ENCODE data around the gene FCRLB.

Gene FCRLB

DNA sequence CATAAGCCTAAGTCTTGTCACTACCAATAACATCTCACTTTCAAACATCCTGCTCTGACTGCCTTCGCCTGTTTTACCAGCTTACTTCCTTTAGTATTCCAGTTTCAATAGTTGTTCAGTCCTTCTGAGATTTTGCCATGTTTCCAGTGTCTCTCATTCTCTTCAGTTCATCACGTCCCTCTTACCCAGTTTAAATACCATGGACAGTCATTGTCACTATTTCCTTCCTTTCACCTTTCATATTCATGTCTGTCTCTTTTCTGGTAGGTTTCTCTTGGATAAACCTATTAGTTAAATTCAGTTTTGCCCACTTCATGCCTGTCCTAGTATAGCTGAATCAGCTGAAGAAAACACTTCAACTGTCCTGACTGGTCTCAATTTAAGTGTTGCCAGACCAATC, 50.6 kb downstream of the FCRLB start:
- Histone ChIP-seq H3K4me2 (ENCODE audit: low read length) (no peak overlapping the region), H3K27ac (no peak overlapping the region), H3K4me3 (ENCODE audit: low read depth, low read length) (no peak overlapping the region), H3K4me1 (peaks cover 3% of the 10 kb centered on the region), H2AFZ (no peak overlapping the region), H3K79me2 (peaks cover 7% of the 10 kb centered on the region), H3K9ac (no peak overlapping the region), H3K27me3 (ENCODE audit: control insufficient read depth, insufficient read depth, low read length) (no peaks in the 10 kb centered on the region), H3K36me3 (ENCODE audit: control insufficient read depth, insufficient read depth, low read length) (no peaks in the 10 kb centered on the region), H3K9me3 (ENCODE audit: control insufficient read depth, low read length) (no peaks in the 10 kb centered on the region)
- TF ChIP-seq CTCF (IDR thresholded peaks at IDR 0.05): no peak

GRCh38 chr1:161772397-161772796, 51.1 kb downstream of the FCRLB start:
- H3K4me3 ChIP-seq (ENCODE audit: low read depth, low read length): no peak overlapping the region
- H3K27ac ChIP-seq: no peak overlapping the region
- TF ChIP-seq CTCF (IDR thresholded peaks at IDR 0.05): no peak
- no peaks in the 10 kb centered on the region for H3K27me3 ChIP-seq (ENCODE audit: control insufficient read depth, insufficient read depth, low read length)
- peaks cover under 1% of the 10 kb centered on the region for H3K4me1 ChIP-seq
- H3K36me3 ChIP-seq (ENCODE audit: control insufficient read depth, insufficient read depth, low read length): no peaks in the 10 kb centered on the region
- H3K9me3 ChIP-seq (ENCODE audit: control insufficient read depth, low read length): no peaks in the 10 kb centered on the region
- peaks cover 6% of the 10 kb centered on the region for H3K79me2 ChIP-seq
- no peak overlapping the region for H3K9ac ChIP-seq
- H2AFZ ChIP-seq: no peak overlapping the region
- no peak overlapping the region for H3K4me2 ChIP-seq (ENCODE audit: low read length)

DNA sequence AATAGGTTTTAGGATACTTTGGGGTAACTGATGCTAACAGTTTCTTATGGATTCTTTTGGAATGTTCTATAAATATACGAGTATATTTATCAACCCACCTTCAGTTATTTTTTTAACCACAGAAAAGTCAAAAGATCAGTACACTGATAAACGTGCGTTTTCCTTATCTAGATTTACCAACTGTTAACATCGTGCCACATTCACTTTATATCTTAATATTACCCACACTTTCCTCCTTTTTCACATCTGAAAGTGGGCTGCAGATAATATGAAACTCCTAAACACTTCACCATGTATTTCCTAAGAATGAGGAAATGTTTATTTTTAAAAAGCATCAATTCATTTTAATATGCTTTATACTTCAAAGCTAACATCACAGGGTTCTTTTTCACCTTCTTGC, 52.4 kb downstream of the FCRLB start:
- Histone ChIP-seq H3K4me1 (no peaks in the 10 kb centered on the region), H3K9ac (no peak overlapping the region), H2AFZ (no peak overlapping the region), H3K4me3 (ENCODE audit: low read depth, low read length) (no peak overlapping the region), H3K36me3 (ENCODE audit: control insufficient read depth, insufficient read depth, low read length) (no peaks in the 10 kb centered on the region), H3K9me3 (ENCODE audit: control insufficient read depth, low read length) (no peaks in the 10 kb centered on the region), H3K27me3 (ENCODE audit: control insufficient read depth, insufficient read depth, low read length) (no peaks in the 10 kb centered on the region), H3K27ac (no peak overlapping the region), H3K4me2 (ENCODE audit: low read length) (no peak overlapping the region), H3K79me2 (peaks cover 3% of the 10 kb centered on the region)
- TF ChIP-seq CTCF (IDR thresholded peaks at IDR 0.05): no peak

GRCh38 chr1:161777261-161777660, 55.9 kb downstream of the FCRLB start:
- no peak overlapping the region for H3K9ac ChIP-seq
- no peaks in the 10 kb centered on the region for H3K36me3 ChIP-seq (ENCODE audit: control insufficient read depth, insufficient read depth, low read length)

More at GRCh38 chr1:161777261-161777660, 55.9 kb downstream of the FCRLB start:
- Histone ChIP-seq H3K4me1 (no peaks in the 10 kb centered on the region), H3K27ac (no peak overlapping the region), H2AFZ (no peak overlapping the region), H3K79me2 (no peaks in the 10 kb centered on the region), H3K9me3 (ENCODE audit: control insufficient read depth, low read length) (no peaks in the 10 kb centered on the region), H3K4me2 (ENCODE audit: low read length) (no peak overlapping the region), H3K27me3 (ENCODE audit: control insufficient read depth, insufficient read depth, low read length) (no peaks in the 10 kb centered on the region), H3K4me3 (ENCODE audit: low read depth, low read length) (no peak overlapping the region)
- no peak for TF ChIP-seq CTCF (IDR thresholded peaks at IDR 0.05)

Data from parathyroid adenoma (tissue), 2 donors.